Measurements from ENCODE around the gene EFHC2. TPM values are rescaled to one million over a fixed set of nuclear protein-coding genes. Genes with fewer than 3 reads are reported as not detected.

The EFHC2 gene
- polyA plus RNA-seq, 1 of the 3 experiments (the other 2 are of a cell fraction), result 0.03 TPM

GRCh38 chrX:44392767-44393166 lies 49.3 kb upstream of the EFHC2 start:
- Histone ChIP-seq H3F3A (replicated peaks; ENCODE audit: insufficient read depth) (no peaks in the 10 kb centered on the region), H3K9me2 (no peaks in the 10 kb centered on the region), H2AFZ (ENCODE audit: low read depth) (no peak overlapping the region), H3K27me3 (ENCODE audit: insufficient read depth) (no peaks in the 10 kb centered on the region), H3K9me3 (no peaks in the 10 kb centered on the region), H3K9ac (no peak overlapping the region), H3K79me2 (ENCODE audit: insufficient read depth) (no peaks in the 10 kb centered on the region), H3K4me1 (ENCODE audit: control insufficient read depth in 1 of 2, insufficient read depth in 2 of 2, low read depth in 1 of 2, low read length in 1 of 2) (no peaks in the 10 kb centered on the region), H3K27ac (ENCODE audit: low read depth in 2 of 2, low read length in 1 of 2) (no peak overlapping the region), H3K4me3 (ENCODE audit: low read depth in 2 of 2, low read length in 1 of 2) (no peak overlapping the region), H4K20me1 (ENCODE audit: insufficient read depth) (no peaks in the 10 kb centered on the region), H3K36me3 (replicated peaks in 1 of 2; ENCODE audit: control insufficient read depth in 1 of 2, insufficient read depth in 2 of 2, low read length in 1 of 2) (no peaks in the 10 kb centered on the region), H3K4me2 (no peak overlapping the region)
- 26% methylated on average over 1 of the region's 1 CpG for WGBS (ENCODE audit: low lambda C conversion rate)
- POLR2A ChIA-PET, result no interaction called here
- no peak for DNase-seq
- CTCF ChIA-PET, result interaction anchor here (0.6 kb wide), 1 partner anchor 702 kb away, joined by 3 read pairs; no protein-coding TSS in a partner anchor
- TF ChIP-seq FOSL2 (IDR thresholded peaks at IDR 0.05; ENCODE audit: borderline replicate concordance, low read depth) (no peak), MEF2A (IDR thresholded peaks at IDR 0.05; ENCODE audit: borderline replicate concordance, low read depth) (no peak), JUND (IDR thresholded peaks at IDR 0.05) (no peak), YY1 (IDR thresholded peaks at IDR 0.05; ENCODE audit: low read depth) (no peak)

GRCh38 chrX:44384688-44385338 lies 41.3 kb upstream of the EFHC2 start:
- no peak overlapping the region for H3K4me2 ChIP-seq
- H3K36me3 ChIP-seq (replicated peaks in 1 of 2; ENCODE audit: control insufficient read depth in 1 of 2, insufficient read depth in 2 of 2, low read length in 1 of 2), result no peaks in the 10 kb centered on the region
- no peak overlapping the region for H3K27ac ChIP-seq (ENCODE audit: low read depth in 2 of 2, low read length in 1 of 2)
- no peak overlapping the region for H2AFZ ChIP-seq (ENCODE audit: low read depth)
- POLR2A ChIA-PET, result no interaction called here
- no peaks in the 10 kb centered on the region for H3K4me1 ChIP-seq (ENCODE audit: control insufficient read depth in 1 of 2, insufficient read depth in 2 of 2, low read depth in 1 of 2, low read length in 1 of 2)
- TF ChIP-seq RCOR1 (IDR thresholded peaks at IDR 0.05; ENCODE audit: low read length) (no peak), CHD2 (IDR thresholded peaks at IDR 0.05; ENCODE audit: low read length, partially characterized antibody) (no peak), EP300 (IDR thresholded peaks at IDR 0.05; ENCODE audit: borderline replicate concordance in 1 of 2, low read depth in 1 of 2, low read length in 1 of 2) (no peak)
- CTCF ChIA-PET, result no interaction called here
- H3K9me3 ChIP-seq, result no peaks in the 10 kb centered on the region
- no peak for DNase-seq
- H3F3A ChIP-seq (replicated peaks; ENCODE audit: insufficient read depth), result no peaks in the 10 kb centered on the region
- no peaks in the 10 kb centered on the region for H4K20me1 ChIP-seq (ENCODE audit: insufficient read depth)
- 33% methylated on average over 4 of the region's 4 CpGs for WGBS (ENCODE audit: low lambda C conversion rate)
- H3K4me3 ChIP-seq (ENCODE audit: low read depth in 2 of 2, low read length in 1 of 2), result no peak overlapping the region
- 0 out of 2 replicates have a peak, but pooled peaks cover 3% of the 10 kb centered on the region for H3K9me2 ChIP-seq
- no peak overlapping the region for H3K9ac ChIP-seq
- H3K79me2 ChIP-seq (ENCODE audit: insufficient read depth), result no peaks in the 10 kb centered on the region
- H3K27me3 ChIP-seq (ENCODE audit: insufficient read depth), result no peaks in the 10 kb centered on the region; the same call in 1 of the 2 replicates

GRCh38 chrX:44382871-44383270 lies 39.4 kb upstream of the EFHC2 start:
- Histone ChIP-seq H3K27ac (ENCODE audit: low read depth in 2 of 2, low read length in 1 of 2) (no peak overlapping the region), H3K9me2 (0 out of 2 replicates have a peak, but pooled peaks cover 3% of the 10 kb centered on the region), H3K79me2 (ENCODE audit: insufficient read depth) (no peaks in the 10 kb centered on the region), H3K9ac (no peak overlapping the region), H3F3A (replicated peaks; ENCODE audit: insufficient read depth) (no peaks in the 10 kb centered on the region), H3K4me2 (no peak overlapping the region), H3K4me3 (ENCODE audit: low read depth in 2 of 2, low read length in 1 of 2) (no peak overlapping the region), H2AFZ (ENCODE audit: low read depth) (no peak overlapping the region), H3K36me3 (replicated peaks in 1 of 2; ENCODE audit: control insufficient read depth in 1 of 2, insufficient read depth in 2 of 2, low read length in 1 of 2) (no peaks in the 10 kb centered on the region), H4K20me1 (ENCODE audit: insufficient read depth) (no peaks in the 10 kb centered on the region), H3K4me1 (ENCODE audit: control insufficient read depth in 1 of 2, insufficient read depth in 2 of 2, low read depth in 1 of 2, low read length in 1 of 2) (no peaks in the 10 kb centered on the region), H3K9me3 (no peaks in the 10 kb centered on the region), H3K27me3 (ENCODE audit: insufficient read depth) (no peaks in the 10 kb centered on the region; the same call in 1 of the 2 replicates)
- DNase-seq, result no peak
- TF ChIP-seq NRF1 (IDR thresholded peaks at IDR 0.05; ENCODE audit: low read depth, low read length), result no peak
- TF ChIP-seq GABPA (IDR thresholded peaks at IDR 0.05; ENCODE audit: low read depth), result no peak
- TF ChIP-seq USF2 (IDR thresholded peaks at IDR 0.05; ENCODE audit: borderline replicate concordance, low read depth, low read length), result no peak
- no peak for TF ChIP-seq EP300 (IDR thresholded peaks at IDR 0.05; ENCODE audit: borderline replicate concordance in 1 of 2, low read depth in 1 of 2, low read length in 1 of 2)
- TF ChIP-seq JUND (IDR thresholded peaks at IDR 0.05), result no peak
- no peak for TF ChIP-seq RCOR1 (IDR thresholded peaks at IDR 0.05; ENCODE audit: low read length)
- TF ChIP-seq CHD2 (IDR thresholded peaks at IDR 0.05; ENCODE audit: low read length, partially characterized antibody), result no peak
- TF ChIP-seq SMC3 (IDR thresholded peaks at IDR 0.05; ENCODE audit: low read depth, low read length), result no peak
- ChIA-PET CTCF (no interaction called here), POLR2A (no interaction called here)
- 20% methylated on average over 1 of the region's 1 CpG for WGBS (ENCODE audit: low lambda C conversion rate)

Measured in SK-N-SH (cell line).